GM19025 (cell line): ENCODE data around the gene KRTAP4-5.
"Not testable (repeated sequence)": the region's sequence is repeated elsewhere in the genome, so short reads cannot be mapped to it uniquely, and the experiment has no call there.

ENCODE experiments used
- ATAC-seq: cut with Tn5 transposase; IDR thresholded peaks from one replicate; pipeline ENCODE4 v1.9.1; 2021; ENCODE audit warnings: mild to moderate bottlenecking, low read depth, moderate library complexity; ENCODE audit not compliant: unreplicated experiment

Gene KRTAP4-5

DNA sequence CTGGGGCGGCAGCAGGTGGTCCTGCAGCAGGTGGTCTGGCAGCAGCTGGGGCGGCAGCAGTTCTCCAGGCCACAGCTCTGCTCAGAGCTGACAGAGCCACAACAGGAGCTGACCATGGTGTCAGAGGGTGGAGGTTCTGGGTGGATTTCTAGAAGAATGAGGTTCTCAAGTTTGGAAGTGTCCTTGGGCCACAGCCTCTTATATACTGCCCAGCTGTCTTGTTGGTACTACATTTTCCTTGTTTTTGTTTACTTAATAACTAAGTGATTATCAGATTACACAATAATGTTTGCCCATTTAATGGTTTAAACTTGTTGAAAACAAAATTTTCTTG lies at the start of gene KRTAP4-5:
KRTAP4-5 (minus strand) TSS at position 174 of the 334 bp plus-strand sequence; CDS start at position 116, 58 bp downstream.
- no peak for ATAC-seq

- ATAC-seq = no peak
Observed at GRCh38 chr17:41196068-41196467, 46.4 kb upstream of the KRTAP4-5 start.

DNA sequence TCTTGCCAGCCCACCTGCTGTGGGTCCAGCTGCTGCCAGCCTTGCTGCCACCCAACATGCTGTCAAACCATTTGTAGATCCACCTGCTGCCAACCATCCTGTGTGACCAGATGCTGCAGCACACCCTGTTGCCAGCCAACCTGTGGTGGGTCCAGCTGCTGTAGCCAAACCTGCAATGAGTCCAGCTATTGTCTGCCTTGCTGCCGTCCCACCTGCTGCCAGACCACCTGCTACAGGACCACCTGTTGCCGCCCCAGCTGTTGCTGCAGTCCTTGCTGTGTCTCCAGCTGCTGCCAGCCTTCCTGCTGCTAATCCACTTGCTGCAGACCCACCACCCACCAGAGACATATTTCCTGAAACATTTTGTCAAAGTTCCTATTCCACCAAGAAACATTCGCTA lies 40.7 kb upstream of the KRTAP4-5 start:
- no peak for ATAC-seq

DNA sequence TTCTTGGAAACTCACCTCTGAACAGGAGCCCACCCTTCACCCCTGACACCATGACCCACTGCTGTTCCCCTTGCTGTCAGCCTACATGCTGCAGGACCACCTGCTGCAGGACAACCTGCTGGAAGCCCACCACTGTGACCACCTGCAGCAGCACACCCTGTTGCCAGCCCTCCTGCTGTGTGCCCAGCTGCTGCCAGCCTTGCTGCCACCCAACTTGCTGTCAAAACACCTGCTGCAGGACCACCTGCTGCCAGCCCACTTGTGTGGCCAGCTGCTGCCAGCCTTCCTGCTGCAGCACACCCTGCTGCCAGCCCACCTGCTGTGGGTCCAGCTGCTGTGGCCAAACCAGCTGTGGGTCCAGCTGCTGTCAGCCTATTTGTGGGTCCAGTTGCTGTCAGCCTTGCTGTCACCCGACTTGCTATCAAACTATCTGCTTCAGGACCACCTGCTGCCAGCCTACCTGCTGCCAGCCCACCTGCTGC lies 40.3 kb upstream of the KRTAP4-5 start, which contains the start of gene KRTAP9-1:
KRTAP9-1 (plus strand) TSS at position 51 of the 482 bp plus-strand sequence; CDS start at position 51, 0 bp downstream.
- not testable (repeated sequence) for ATAC-seq

DNA sequence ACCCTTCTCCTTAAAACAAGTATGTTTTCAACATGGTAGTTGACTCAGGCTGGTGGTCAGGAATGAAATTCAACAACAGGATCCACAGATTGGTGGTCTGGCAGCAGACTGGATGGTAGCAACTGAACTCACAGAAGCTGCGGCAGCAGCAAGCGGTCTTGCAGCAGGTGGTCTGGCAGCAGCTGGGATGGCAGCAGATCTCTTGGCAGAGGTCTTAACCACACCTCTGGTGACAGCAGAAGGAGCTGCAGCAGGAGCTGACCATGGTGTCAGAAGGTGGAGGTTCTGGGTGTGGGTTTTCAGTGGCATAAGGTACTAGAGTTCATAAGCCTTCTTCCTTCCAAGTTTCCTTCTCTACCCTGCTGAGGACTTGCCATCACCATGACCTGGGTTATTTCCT lies 37.2 kb upstream of the KRTAP4-5 start:
- ATAC-seq = no peak

GRCh38 chr17:41185001-41185400 lies 35.4 kb upstream of the KRTAP4-5 start:
- no peak for ATAC-seq

DNA sequence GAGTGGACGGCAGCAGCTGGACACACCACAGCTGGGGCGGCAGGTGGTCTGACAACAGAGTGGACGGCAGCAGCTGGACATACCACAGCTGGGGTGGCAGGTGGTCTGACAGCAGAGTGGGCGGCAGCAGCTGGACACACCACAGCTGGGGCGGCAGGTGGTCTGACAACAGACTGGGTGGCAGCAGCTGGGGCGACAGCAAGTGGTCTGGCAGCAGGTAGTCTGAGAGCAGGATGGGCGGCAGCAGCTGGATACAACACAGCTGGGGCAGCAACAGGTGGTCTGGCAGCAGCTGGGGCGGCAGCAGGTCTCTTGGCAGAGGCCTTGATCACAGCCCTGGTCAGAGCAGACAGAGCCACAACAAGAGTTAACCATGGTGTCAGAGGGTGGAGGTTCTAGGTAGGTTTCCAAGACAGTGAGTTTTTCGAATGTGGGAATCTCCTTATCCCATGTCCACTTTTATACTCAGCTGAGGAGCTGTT lies 34.9 kb upstream of the KRTAP4-5 start, which contains the start of gene KRTAP4-1:
KRTAP4-1 (minus strand) TSS at position 432 of the 482 bp plus-strand sequence; CDS start at position 375, 57 bp downstream.
- no peak for ATAC-seq

- no peak for ATAC-seq
Observed at GRCh38 chr17:41178843-41179616, 29.4 kb upstream of the KRTAP4-5 start.

- no peak for ATAC-seq
Observed at GRCh38 chr17:41178341-41178740, 28.7 kb upstream of the KRTAP4-5 start.

DNA sequence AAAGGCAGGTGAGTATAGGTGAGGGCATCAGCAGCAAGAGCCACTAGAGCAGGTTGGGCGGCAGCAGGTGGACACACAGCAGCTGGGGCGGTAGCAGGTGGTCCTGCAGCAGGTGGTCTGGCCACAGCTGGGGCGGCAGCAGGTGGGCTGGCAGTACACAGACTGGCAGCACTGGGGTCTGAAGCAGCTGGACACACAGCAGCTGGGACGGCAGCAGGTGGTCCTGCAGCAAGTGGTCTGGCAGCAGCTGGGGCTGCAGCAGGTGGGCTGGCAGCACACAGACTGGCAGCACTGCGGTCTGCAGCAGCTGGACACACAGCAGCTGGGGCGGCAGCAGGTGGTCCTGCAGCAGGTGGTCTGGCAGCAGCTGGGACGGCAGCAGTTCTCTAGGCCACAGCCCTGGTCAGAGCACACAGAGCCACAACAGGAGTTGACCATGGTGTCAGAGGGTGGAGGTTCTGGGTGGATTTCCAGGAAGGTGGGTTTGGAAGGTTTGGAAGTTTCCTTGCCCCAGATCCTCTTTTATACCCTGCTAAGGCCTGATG lies 28.2 kb upstream of the KRTAP4-5 start, which contains the start of gene KRTAP4-2:
KRTAP4-2 (minus strand) TSS at position 495 of the 545 bp plus-strand sequence; CDS start at position 438, 57 bp downstream.
- no peak for ATAC-seq

GRCh38 chr17:41176744-41177387 lies 27.2 kb upstream of the KRTAP4-5 start:
- no peak for ATAC-seq

DNA sequence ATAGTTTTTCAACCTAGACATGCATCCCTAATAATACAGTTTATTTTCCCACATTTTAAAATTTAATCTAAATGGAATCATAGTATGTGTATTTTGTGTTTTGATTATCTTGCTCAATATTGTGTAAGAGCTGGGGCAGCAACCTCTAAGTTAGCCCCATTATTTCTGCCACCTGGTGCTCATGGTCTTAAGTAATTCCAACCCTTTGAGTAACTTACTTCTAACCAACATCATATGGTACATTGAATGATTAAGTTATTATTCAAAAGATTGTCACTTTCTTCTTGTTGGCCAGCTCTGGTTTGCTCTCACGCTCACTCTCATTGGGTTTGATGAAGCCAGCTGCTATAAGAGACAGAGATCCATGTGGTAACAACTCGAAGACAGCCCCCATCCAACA lies 22.3 kb upstream of the KRTAP4-5 start:
- ATAC-seq = no peak

DNA sequence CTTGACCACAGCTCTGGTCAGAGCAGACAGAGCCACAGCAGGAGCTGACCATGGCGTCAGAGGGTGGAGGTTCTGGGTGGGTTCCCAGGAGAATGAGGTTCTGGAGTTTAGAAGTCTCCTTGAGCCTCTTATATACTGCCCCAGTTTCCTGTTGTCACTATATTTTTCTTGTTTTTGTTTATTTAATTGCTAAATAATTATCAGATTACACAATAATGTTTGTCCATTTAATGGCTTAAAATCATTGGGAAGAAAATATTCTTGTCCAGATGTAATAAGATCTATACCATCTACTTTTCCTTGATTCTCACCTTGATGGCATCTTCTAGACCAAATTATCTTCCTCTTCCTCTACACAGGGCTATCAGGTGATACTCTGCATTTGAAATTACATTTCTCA lies 18.5 kb upstream of the KRTAP4-5 start, which contains the start of gene KRTAP4-3:
KRTAP4-3 (minus strand) TSS at position 101 of the 400 bp plus-strand sequence; CDS start at position 52, 49 bp downstream.
- ATAC-seq = no peak

DNA sequence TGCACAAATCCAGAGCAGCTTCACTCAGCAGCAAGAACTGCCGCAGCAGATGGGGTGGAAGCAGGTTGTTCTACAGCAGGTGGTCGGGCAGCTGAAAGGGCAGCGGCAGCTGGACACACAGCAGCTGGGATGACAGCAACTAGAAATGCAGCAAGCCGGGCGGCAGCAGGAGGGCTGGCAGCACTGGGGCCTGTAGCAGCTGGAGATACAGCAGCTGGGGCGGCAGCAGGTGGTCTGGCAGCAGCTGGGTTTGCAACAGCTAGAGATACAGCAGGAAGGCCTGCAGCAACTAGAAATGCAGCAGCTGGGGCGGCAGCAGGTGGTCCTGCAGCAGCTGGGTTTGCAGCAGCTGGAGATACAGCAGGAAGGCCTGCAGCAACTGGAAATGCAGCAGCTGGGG lies 17.9 kb upstream of the KRTAP4-5 start:
- no peak for ATAC-seq

DNA sequence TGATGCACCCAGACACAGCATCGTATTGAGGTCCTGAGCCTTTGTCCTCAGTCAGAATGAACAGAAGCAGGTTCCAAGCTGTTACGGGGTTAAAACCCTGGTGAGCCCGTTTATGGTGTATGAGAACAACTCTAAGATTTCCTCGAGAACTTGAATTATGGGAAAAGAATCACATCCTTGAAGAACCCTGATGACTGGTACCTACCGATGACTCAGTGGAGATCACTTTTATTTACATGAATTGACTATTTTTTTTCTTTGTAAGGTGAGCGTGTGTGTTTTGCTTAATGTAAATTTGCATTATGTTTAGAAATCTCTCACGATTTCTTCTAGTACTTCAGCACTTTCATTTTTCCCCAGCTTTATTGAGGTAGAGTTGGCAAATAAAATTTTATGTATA lies 14.2 kb upstream of the KRTAP4-5 start:
- ATAC-seq = no peak

DNA sequence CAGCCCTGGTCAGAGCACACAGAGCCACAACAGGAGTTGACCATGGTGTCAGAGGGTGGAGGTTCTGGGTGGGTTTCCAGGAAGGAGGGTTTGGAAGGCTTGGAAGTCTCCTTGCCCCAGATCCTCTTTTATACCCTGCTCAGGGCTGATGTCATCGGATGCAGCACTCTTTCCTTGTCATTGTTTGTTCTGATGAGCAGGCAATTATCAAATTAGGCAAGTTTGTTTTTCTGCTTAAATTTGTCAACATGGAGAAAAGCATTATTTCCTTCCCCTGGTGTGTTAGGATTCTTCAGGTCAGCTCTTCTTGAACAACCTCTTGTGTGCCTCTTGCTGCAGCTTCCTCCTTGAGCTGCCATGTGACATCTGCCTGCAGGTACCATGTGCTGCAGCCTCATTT lies 11.0 kb upstream of the KRTAP4-5 start, which contains the start of gene KRTAP4-4:
KRTAP4-4 (minus strand) TSS at position 101 of the 400 bp plus-strand sequence; CDS start at position 44, 57 bp downstream.
- no peak for ATAC-seq

DNA sequence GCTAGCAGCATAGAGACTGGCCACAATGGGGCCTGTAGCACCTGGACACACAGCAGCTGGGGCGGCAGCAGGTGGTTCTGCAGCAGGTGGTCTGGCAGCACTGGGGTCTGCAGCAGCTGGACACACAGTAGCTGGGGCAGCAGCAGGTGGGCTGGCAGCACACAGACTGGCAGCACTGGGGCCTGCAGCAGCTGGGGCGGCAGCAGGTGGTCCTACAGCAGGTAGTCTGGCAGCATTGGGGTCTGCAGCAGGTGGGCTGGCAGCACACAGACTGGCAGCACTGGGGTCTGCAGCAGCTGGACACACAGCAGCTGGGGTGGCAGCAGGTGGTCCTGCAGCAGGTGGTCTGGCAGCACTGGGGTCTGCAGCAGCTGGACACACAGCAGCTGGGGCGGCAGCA lies 10.6 kb upstream of the KRTAP4-5 start:
- ATAC-seq = not testable (repeated sequence)

DNA sequence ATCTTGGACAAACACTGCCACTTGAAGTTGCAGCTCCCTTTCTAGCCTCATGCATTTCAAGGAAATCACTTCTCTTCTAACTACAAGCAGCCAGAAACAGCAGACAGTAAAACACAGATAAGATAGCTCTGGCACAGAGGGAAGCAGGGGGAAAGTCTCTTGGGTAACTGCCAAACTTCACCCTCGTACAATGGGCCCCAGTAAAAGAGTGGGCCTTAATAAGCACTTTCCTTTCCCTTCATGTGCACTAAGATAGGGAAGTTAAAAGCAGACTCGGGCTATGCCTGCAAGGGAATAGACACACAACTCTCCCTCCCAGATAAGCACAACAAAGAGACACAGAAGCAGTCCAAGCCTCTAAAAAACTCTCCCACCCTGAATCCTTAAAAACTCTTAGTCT lies 4.2 kb upstream of the KRTAP4-5 start:
- no peak for ATAC-seq

GRCh38 chr17:41151525-41151924 lies 1.9 kb upstream of the KRTAP4-5 start:
- ATAC-seq = no peak

DNA sequence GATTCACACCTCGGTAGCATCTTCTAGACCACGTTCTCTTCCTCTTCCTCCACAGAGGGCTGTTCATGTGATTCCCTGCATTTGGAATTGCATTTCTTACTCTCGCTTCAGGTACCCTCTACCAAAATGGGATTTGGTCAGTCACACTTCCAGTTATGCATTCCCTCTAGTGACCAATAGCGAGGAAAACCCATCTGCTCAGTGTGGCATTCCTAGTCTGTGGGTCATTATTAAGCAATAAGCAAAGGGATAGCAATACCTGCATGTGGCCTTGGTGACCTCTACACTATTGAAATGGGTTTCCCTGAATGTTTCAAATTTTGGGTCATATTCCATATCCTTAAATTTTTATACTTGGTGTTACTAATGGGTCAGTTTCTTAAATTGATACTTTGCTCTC lies 401 bp upstream of the KRTAP4-5 start:
- ATAC-seq = no peak
